Stimulated activated CD4-positive, alpha-beta T cell treated with anti-CD3 and anti-CD28 coated beads, Interleukin-4, amount 100 ng/mL, for 48 hours (primary cell): ENCODE measurements around the gene FBF1.
A peak's percentile ranks its signal among the peaks of the same experiment; 100 is the strongest.
"Not testable (repeated sequence)": the region's sequence is repeated elsewhere in the genome, so short reads cannot be mapped to it uniquely, and the experiment has no call there.

Source experiments
- DNase-seq, 2 donors: peaks; one replicate each; pipeline ENCODE4 v3.0.0-alpha.2; 2020; ENCODE audit warnings: low read depth in 2 of 2

FBF1 gene

GRCh38 chr17:75876938-75877751, 63.7 kb downstream of the FBF1 start:
- no peak for DNase-seq

GRCh38 chr17:75876190-75876937, 64.5 kb downstream of the FBF1 start:
- DNase-seq: peak; percentile 54 to 59

- DNase-seq: no peak
Observed at GRCh38 chr17:75875940-75876189, 65.0 kb downstream of the FBF1 start.

GRCh38 chr17:75875182-75875939, 65.5 kb downstream of the FBF1 start:
- DNase-seq: no peak

- no peak for DNase-seq
Observed at GRCh38 chr17:75874323-75875181, 66.3 kb downstream of the FBF1 start.

GRCh38 chr17:75873587-75874322, 67.1 kb downstream of the FBF1 start:
- no peak for DNase-seq

GRCh38 chr17:75872434-75873351, 68.1 kb downstream of the FBF1 start:
- DNase-seq: no peak

- DNase-seq: not testable (repeated sequence)
Observed at GRCh38 chr17:75870228-75870627, 70.6 kb downstream of the FBF1 start.

GRCh38 chr17:75869282-75870141, 71.3 kb downstream of the FBF1 start:
- DNase-seq: no peak

GRCh38 chr17:75868730-75869281, 72.0 kb downstream of the FBF1 start:
- DNase-seq: not testable (repeated sequence)

GRCh38 chr17:75865404-75866188, 75.2 kb downstream of the FBF1 start:
- not testable (repeated sequence) for DNase-seq

- not testable (repeated sequence) for DNase-seq
Observed at GRCh38 chr17:75864887-75865286, 76.0 kb downstream of the FBF1 start.

GRCh38 chr17:75864448-75864871, 76.4 kb downstream of the FBF1 start:
- peak in 1 of 2 donors; percentile 25 for DNase-seq

- DNase-seq: no peak
Observed at GRCh38 chr17:75861927-75862317, 78.9 kb downstream of the FBF1 start.
